Astrocyte (in vitro differentiated cells and primary cell): ENCODE data around the gene FAM124B. TPM values are rescaled to one million over a fixed set of nuclear protein-coding genes. Genes with fewer than 3 reads are reported as not detected.

Experiments used
- DNase-seq: peaks from one replicate; pipeline ENCODE4 v3.0.0-alpha.2; 2010; ENCODE audit warnings: low read depth
- FAIRE-seq: peaks from 2 replicates; lab custom pipeline; 2011; peaks lifted over from hg19 to GRCh38; lab: Jason Lieb, UNC
- H2AFZ ChIP-seq: 2 replicates; pipeline ENCODE4 v1.6.0; 2012; ENCODE audit warnings: low read depth, low read length, inconsistent platforms
- H3K27ac ChIP-seq: 2 replicates; pipeline ENCODE4 v1.5.1; 2011; ENCODE audit warnings: low read depth, low read length, inconsistent platforms
- H3K27me3 ChIP-seq: 2 replicates; pipeline ENCODE4 v1.6.0; 2011; ENCODE audit warnings: low read length, inconsistent platforms; ENCODE audit not compliant: insufficient read depth
- H3K36me3 ChIP-seq: 2 replicates; pipeline ENCODE4 v1.5.1; 2011; ENCODE audit warnings: low read length, inconsistent platforms; ENCODE audit not compliant: insufficient read depth
- H3K4me1 ChIP-seq: 2 replicates; pipeline ENCODE4 v1.5.1; 2011; ENCODE audit warnings: low read length, inconsistent platforms; ENCODE audit not compliant: insufficient read depth
- H3K4me2 ChIP-seq: 2 replicates; pipeline ENCODE4 v1.6.0; 2012; ENCODE audit warnings: low read length, inconsistent platforms
- H3K4me3 ChIP-seq: 2 replicates; pipeline ENCODE4 v1.5.1; 2011; ENCODE audit warnings: low read depth, mild to moderate bottlenecking, low read length, inconsistent platforms; ENCODE audit not compliant: insufficient read depth
- H3K79me2 ChIP-seq: 2 replicates; pipeline ENCODE4 v1.6.0; 2012; ENCODE audit warnings: mild to moderate bottlenecking, low read length, inconsistent platforms; ENCODE audit not compliant: insufficient read depth
- H3K9ac ChIP-seq: 2 replicates; pipeline ENCODE4 v1.6.0; 2012; ENCODE audit warnings: mild to moderate bottlenecking, low read length, inconsistent platforms
- H3K9me3 ChIP-seq: 2 replicates; pipeline ENCODE4 v1.5.1; 2012; ENCODE audit warnings: low read depth, mild to moderate bottlenecking, low read length, inconsistent platforms; ENCODE audit not compliant: insufficient read depth
- H4K20me1 ChIP-seq: 2 replicates; pipeline ENCODE4 v1.6.0; 2012; ENCODE audit warnings: low read length, inconsistent platforms; ENCODE audit not compliant: insufficient read depth
- H3K27ac Mint-ChIP-seq: one replicate; pipeline ENCODE4 v1.8.0; 2021; ENCODE audit warnings: mild to moderate bottlenecking, mixed read lengths; ENCODE audit not compliant: unreplicated experiment
- H3K27me3 Mint-ChIP-seq: one replicate; pipeline ENCODE4 v1.8.0; 2021; ENCODE audit warnings: low read depth, mixed read lengths; ENCODE audit not compliant: unreplicated experiment
- H3K36me3 Mint-ChIP-seq: one replicate; pipeline ENCODE4 v1.8.0; 2021; ENCODE audit warnings: low read depth, mixed read lengths; ENCODE audit not compliant: unreplicated experiment
- H3K4me1 Mint-ChIP-seq: one replicate; pipeline ENCODE4 v1.8.0; 2021; ENCODE audit warnings: low read depth, mixed read lengths; ENCODE audit not compliant: unreplicated experiment
- H3K4me3 Mint-ChIP-seq: one replicate; pipeline ENCODE4 v1.8.0; 2021; ENCODE audit warnings: mild to moderate bottlenecking, moderate library complexity, mixed read lengths; ENCODE audit not compliant: unreplicated experiment
- H3K9me3 Mint-ChIP-seq: one replicate; pipeline ENCODE4 v1.8.0; 2021; ENCODE audit warnings: mild to moderate bottlenecking, mixed read lengths; ENCODE audit not compliant: unreplicated experiment
- CTCF ChIP-seq: IDR thresholded peaks from 2 replicates; pipeline ENCODE4 v1.5.1; 2011; ENCODE audit warnings: low read depth, mild to moderate bottlenecking, inconsistent platforms, low read length, moderate library complexity; ENCODE audit not compliant: insufficient read depth
- EZH2 ChIP-seq: IDR thresholded peaks from 2 replicates; pipeline ENCODE4 v1.6.1; 2012; ENCODE audit warnings: mild to moderate bottlenecking, low read length, inconsistent platforms; ENCODE audit not compliant: insufficient read depth
- total RNA-seq: library from RNA; stranded (reverse); gene quantifications from 2 replicates; pipeline ENCODE4 v1.2.1, GENCODE V29; 2021

Gene FAM124B
- total RNA-seq, 1 donor from 2014 or later: not detected

GRCh38 chr2:224381521-224382279 is 20.2 kb downstream of the FAM124B start:
- no peaks in the 10 kb centered on the region for H3K4me1 Mint-ChIP-seq
- Histone ChIP-seq H3K4me3 (no peak overlapping the region), H3K79me2 (no peaks in the 10 kb centered on the region), H3K4me2 (no peak overlapping the region), H4K20me1 (no peaks in the 10 kb centered on the region), H3K4me1 (no peaks in the 10 kb centered on the region), H3K9ac (no peak overlapping the region), H2AFZ (no peak overlapping the region), H3K36me3 (no peaks in the 10 kb centered on the region), H3K9me3 (no peaks in the 10 kb centered on the region), H3K27me3 (no peaks in the 10 kb centered on the region), H3K27ac (no peak overlapping the region)
- H3K27ac Mint-ChIP-seq: no peak overlapping the region
- FAIRE-seq (no peak), DNase-seq (no peak)
- H3K9me3 Mint-ChIP-seq: no peaks in the 10 kb centered on the region
- H3K4me3 Mint-ChIP-seq: no peak overlapping the region
- H3K27me3 Mint-ChIP-seq: peaks cover 2% of the 10 kb centered on the region
- no peaks in the 10 kb centered on the region for H3K36me3 Mint-ChIP-seq
- TF ChIP-seq CTCF: no peak

- no peak overlapping the region for H3K4me2 ChIP-seq
Observed at GRCh38 chr2:224379986-224380385, 21.9 kb downstream of the FAM124B start.

More at GRCh38 chr2:224379986-224380385, 21.9 kb downstream of the FAM124B start:
- DNase-seq (no peak), FAIRE-seq (no peak)
- Histone ChIP-seq H3K9ac (no peak overlapping the region), H2AFZ (no peak overlapping the region), H3K79me2 (no peaks in the 10 kb centered on the region), H3K4me3 (no peak overlapping the region), H3K27me3 (no peaks in the 10 kb centered on the region), H3K4me1 (no peaks in the 10 kb centered on the region), H3K27ac (no peak overlapping the region), H3K9me3 (no peaks in the 10 kb centered on the region), H4K20me1 (no peaks in the 10 kb centered on the region), H3K36me3 (no peaks in the 10 kb centered on the region)
- no peaks in the 10 kb centered on the region for H3K4me1 Mint-ChIP-seq
- TF ChIP-seq CTCF: no peak
- no peak for TF ChIP-seq EZH2
- H3K9me3 Mint-ChIP-seq: no peaks in the 10 kb centered on the region
- no peak overlapping the region for H3K4me3 Mint-ChIP-seq
- H3K36me3 Mint-ChIP-seq: no peaks in the 10 kb centered on the region
- H3K27ac Mint-ChIP-seq: no peak overlapping the region
- peaks cover 2% of the 10 kb centered on the region for H3K27me3 Mint-ChIP-seq
